ENCODE measurements around the gene DHCR24. TPM values are rescaled to one million over a fixed set of nuclear protein-coding genes. Genes with fewer than 3 reads are reported as not detected.
"Not testable (repeated sequence)": the region's sequence is repeated elsewhere in the genome, so short reads cannot be mapped to it uniquely, and the experiment has no call there.

The DHCR24 gene
- total and polyA plus RNA-seq, 3 experiments from 2014 or later, result 2.6 to 59.8 (median 54.6) TPM

DNA sequence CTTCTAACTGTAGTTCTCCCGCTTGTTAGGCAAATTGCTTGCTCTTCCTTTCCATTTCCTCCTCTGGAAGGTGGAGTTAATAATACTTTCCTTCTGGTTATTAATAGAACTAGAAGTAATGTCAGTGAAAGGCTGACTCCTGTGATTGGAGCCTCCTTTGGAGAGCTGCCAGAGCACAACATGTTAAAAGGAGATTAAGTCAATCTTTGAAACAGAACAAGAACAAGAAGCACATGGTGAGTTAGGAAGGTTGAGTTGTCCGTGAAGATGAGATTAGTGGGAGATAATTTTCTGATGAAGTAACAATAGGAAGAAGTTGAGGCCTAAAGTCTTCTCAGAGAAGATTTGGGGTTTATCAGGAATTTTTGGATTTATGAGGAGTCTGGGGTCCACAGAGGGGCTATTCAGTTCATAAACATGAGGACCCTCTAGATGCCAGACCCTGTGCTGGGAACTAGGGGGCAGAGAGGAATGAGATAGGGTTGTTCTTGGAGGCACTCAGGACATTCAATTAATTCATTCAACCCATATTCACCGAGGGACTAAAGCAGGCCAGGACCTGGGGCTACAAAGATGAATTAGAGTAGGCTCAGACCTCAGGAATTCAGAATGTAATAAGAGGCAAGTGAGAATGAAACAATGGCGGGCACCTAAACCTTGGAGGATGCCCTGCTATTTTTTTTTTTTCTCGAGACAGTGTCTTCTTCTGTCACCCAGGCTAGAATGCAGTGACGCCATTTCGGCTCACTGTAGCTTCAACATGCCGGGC lies 40.7 kb upstream of the DHCR24 start:
- DNase-seq, result no peak
- Mint-ChIP-seq H3K27ac (peak overlapping the region in 1 of 8 donors; percentile 22), H3K4me3 (no peak overlapping the region), H3K27me3 (peaks cover 7 to 26% of the 10 kb centered on the region in 2 donors), H3K4me1 (no peaks in the 10 kb centered on the region), H3K9me3 (peaks cover 0 to 4% (median 0%) of the 10 kb centered on the region in 5 donors), H3K36me3 (peaks cover 0 to 5% (median 0%) of the 10 kb centered on the region in 3 donors)
- Histone ChIP-seq H3K4me1 (ENCODE audit: insufficient read depth, low read length) (no peaks in the 10 kb centered on the region), H3K36me3 (ENCODE audit: insufficient read depth, low read length) (no peaks in the 10 kb centered on the region), H3K4me3 (ENCODE audit: low read length) (no peak overlapping the region), H3K27me3 (ENCODE audit: insufficient read depth, low read length, poor library complexity, severe bottlenecking) (no peaks in the 10 kb centered on the region), H3K27ac (ENCODE audit: low read depth, low read length) (no peak overlapping the region), H3K9me3 (ENCODE audit: low read length) (no peaks in the 10 kb centered on the region)
- ChIA-PET CTCF (no interaction called here), POLR2A (no interaction called here)

DNA sequence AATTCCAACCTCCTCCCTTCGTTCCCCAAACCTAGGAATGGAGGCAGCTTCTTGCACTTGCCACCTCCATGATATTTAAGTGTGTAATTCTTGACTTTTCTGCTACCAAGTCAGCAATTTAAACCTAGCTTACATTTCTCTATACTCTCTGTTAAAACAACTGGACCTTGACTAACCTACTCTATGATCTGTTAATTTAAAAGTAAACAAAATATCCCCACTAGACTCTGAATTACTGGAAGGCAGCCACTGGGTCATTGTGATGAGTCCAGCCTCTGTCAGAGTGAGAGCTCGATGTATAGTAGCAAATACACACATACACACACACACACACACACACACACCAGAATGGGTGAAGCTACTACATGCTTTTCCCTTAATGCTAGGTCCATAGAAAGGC lies 40.0 kb upstream of the DHCR24 start:
- ChIA-PET POLR2A (no interaction called here), CTCF (no interaction called here)
- no peak overlapping the region for H3K4me3 ChIP-seq (ENCODE audit: low read length)
- no peaks in the 10 kb centered on the region for H3K4me1 Mint-ChIP-seq
- peaks cover 0 to 4% (median 0%) of the 10 kb centered on the region in 5 donors for H3K9me3 Mint-ChIP-seq
- H3K27ac ChIP-seq (ENCODE audit: low read depth, low read length), result no peak overlapping the region
- H3K36me3 Mint-ChIP-seq, result peaks cover 0 to 5% (median 0%) of the 10 kb centered on the region in 3 donors
- no peaks in the 10 kb centered on the region for H3K27me3 ChIP-seq (ENCODE audit: insufficient read depth, low read length, poor library complexity, severe bottlenecking)
- H3K36me3 ChIP-seq (ENCODE audit: insufficient read depth, low read length), result no peaks in the 10 kb centered on the region
- H3K4me3 Mint-ChIP-seq, result no peak overlapping the region
- H3K27me3 Mint-ChIP-seq, result peaks cover 7 to 30% of the 10 kb centered on the region in 2 donors
- no peaks in the 10 kb centered on the region for H3K4me1 ChIP-seq (ENCODE audit: insufficient read depth, low read length)
- H3K9me3 ChIP-seq (ENCODE audit: low read length), result no peaks in the 10 kb centered on the region
- no peak for DNase-seq
- H3K27ac Mint-ChIP-seq, result no peak overlapping the region

DNA sequence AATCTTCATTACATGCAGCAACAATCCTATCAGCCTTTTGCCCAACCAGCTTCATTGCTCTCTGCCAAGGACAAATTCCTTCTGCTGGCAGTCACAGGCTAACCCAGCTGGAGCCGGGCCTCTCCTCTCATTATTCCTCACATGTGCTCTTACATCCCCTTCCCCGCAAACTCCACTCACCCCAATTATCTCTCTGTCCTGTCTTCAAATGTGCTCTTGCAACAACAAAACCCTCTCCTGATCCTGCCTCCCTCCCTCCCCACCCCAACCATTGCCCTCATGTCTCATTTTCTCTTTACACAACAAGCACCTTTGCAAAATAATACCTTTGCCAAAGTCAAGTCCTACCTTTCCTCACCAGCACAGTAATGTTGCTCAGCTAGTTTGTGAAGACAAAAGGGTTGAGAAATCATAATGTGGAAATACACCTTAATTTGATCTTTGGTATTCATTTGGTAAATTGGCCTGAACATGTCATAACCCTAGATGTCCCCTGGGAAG lies 36.0 kb upstream of the DHCR24 start:
- Mint-ChIP-seq H3K9me3 (peaks cover 0 to 4% (median 0%) of the 10 kb centered on the region in 5 donors), H3K4me3 (no peak overlapping the region), H3K4me1 (no peaks in the 10 kb centered on the region), H3K36me3 (peaks cover 0 to 5% (median 0%) of the 10 kb centered on the region in 3 donors), H3K27me3 (peaks cover 7 to 36% of the 10 kb centered on the region in 2 donors), H3K27ac (no peak overlapping the region)
- H3K27me3 ChIP-seq (ENCODE audit: insufficient read depth, low read length, poor library complexity, severe bottlenecking), result no peaks in the 10 kb centered on the region
- ChIA-PET POLR2A (no interaction called here), CTCF (no interaction called here)
- no peak overlapping the region for H3K4me3 ChIP-seq (ENCODE audit: low read length)
- H3K4me1 ChIP-seq (ENCODE audit: insufficient read depth, low read length), result no peaks in the 10 kb centered on the region
- H3K9me3 ChIP-seq (ENCODE audit: low read length), result no peaks in the 10 kb centered on the region
- H3K36me3 ChIP-seq (ENCODE audit: insufficient read depth, low read length), result no peaks in the 10 kb centered on the region
- H3K27ac ChIP-seq (ENCODE audit: low read depth, low read length), result no peak overlapping the region
- no peak for DNase-seq

DNA sequence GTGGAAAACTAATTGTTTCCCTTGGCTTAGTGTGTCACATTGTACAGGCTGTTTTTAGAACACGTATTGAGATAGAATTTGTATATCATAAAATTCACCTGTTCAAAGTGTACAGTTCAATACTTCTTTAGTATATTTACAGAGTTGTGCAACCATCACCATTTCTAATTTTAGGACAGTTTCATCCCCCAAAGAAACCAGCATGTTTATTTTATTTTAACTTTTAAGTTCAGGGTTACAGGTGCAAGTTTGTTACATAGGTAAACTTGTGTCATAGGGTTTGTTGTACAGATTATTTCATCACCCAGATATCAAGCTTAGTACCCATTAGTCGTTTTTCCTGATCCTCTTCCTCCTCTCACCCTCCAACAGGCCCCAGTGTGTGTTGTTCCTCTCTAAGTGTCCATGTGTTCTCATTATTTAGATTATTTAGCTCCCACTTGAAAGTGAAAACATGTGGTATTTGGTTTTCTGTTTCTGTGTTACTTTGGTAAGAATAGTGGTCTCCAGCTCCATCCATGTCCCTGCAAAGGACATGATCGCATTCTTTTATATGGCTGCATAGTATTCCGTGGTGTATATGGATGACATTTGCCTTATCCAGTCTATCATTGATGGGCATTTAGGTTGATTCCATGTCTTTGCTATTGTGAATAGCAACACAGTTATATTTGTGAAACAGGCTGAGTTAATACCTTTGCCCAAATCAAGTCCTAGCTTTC lies 35.2 kb upstream of the DHCR24 start:
- Mint-ChIP-seq H3K9me3 (peaks cover 0 to 4% (median 0%) of the 10 kb centered on the region in 5 donors), H3K27ac (no peak overlapping the region), H3K36me3 (peaks cover 0 to 5% (median 0%) of the 10 kb centered on the region in 3 donors), H3K4me3 (no peak overlapping the region), H3K27me3 (peaks cover 7 to 36% of the 10 kb centered on the region in 2 donors), H3K4me1 (no peaks in the 10 kb centered on the region)
- CTCF ChIA-PET, result no interaction called here
- Histone ChIP-seq H3K27me3 (ENCODE audit: insufficient read depth, low read length, poor library complexity, severe bottlenecking) (no peaks in the 10 kb centered on the region), H3K4me1 (ENCODE audit: insufficient read depth, low read length) (no peaks in the 10 kb centered on the region), H3K4me3 (ENCODE audit: low read length) (no peak overlapping the region), H3K27ac (ENCODE audit: low read depth, low read length) (no peak overlapping the region), H3K9me3 (ENCODE audit: low read length) (no peaks in the 10 kb centered on the region), H3K36me3 (ENCODE audit: insufficient read depth, low read length) (no peaks in the 10 kb centered on the region)
- DNase-seq, result no peak
- POLR2A ChIA-PET, result no interaction called here

DNA sequence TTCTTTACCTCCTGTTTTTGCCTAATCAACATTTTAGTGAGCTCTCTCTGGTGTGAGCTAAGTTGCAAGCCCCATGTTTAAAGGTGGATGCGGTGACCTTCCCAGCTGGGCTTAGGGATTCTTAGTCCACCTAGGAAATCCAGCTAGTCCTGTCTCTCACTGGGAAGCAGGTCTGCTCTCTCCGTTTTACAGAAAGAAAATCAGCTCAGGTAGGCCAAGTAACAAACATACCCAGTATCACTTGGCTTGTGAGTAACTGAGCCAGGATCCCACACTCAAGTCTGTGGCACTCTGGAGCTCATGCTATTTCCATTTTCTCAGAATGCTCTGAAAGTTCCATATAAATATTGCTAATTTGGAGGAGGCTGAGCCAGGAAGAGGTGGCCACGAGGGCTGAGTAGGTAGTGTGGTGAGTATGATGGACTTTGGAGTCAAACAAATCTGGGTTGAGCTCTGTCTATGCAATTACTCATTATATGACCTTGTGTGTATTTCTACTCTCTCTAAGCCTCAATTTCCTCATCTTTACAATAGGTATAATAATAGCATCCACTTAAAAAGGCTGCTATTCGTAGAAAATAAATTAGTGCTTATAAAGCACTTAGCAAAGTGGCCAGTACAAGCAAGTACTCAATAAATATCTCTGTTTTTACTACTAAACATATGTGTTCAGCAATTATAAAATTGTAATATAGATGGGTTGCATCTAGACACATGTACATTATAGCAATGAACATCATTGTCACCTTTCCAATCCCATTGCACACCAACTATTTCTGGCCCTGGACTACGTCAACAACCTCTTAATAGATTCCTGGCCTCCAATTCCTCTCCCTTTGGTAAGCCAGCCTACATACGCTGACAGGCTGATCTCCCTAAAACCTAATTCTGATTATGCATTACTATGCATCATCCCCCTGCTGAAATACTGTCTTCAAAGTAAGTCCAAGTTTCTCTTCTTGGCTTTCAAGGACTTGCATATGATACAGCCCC lies 32.7 kb upstream of the DHCR24 start:
- Histone ChIP-seq H3K27me3 (ENCODE audit: insufficient read depth, low read length, poor library complexity, severe bottlenecking) (no peaks in the 10 kb centered on the region), H3K27ac (ENCODE audit: low read depth, low read length) (no peak overlapping the region), H3K36me3 (ENCODE audit: insufficient read depth, low read length) (no peaks in the 10 kb centered on the region), H3K9me3 (ENCODE audit: low read length) (no peaks in the 10 kb centered on the region), H3K4me1 (ENCODE audit: insufficient read depth, low read length) (no peaks in the 10 kb centered on the region), H3K4me3 (ENCODE audit: low read length) (no peak overlapping the region)
- Mint-ChIP-seq H3K27ac (no peak overlapping the region), H3K36me3 (peaks cover 0 to 5% (median 0%) of the 10 kb centered on the region in 3 donors), H3K27me3 (peaks cover 4 to 31% of the 10 kb centered on the region in 2 donors), H3K9me3 (peaks cover 0 to 4% (median 0%) of the 10 kb centered on the region in 5 donors), H3K4me1 (no peaks in the 10 kb centered on the region), H3K4me3 (no peak overlapping the region)
- CTCF ChIA-PET, result no interaction called here
- POLR2A ChIA-PET, result no interaction called here
- DNase-seq, result no peak

DNA sequence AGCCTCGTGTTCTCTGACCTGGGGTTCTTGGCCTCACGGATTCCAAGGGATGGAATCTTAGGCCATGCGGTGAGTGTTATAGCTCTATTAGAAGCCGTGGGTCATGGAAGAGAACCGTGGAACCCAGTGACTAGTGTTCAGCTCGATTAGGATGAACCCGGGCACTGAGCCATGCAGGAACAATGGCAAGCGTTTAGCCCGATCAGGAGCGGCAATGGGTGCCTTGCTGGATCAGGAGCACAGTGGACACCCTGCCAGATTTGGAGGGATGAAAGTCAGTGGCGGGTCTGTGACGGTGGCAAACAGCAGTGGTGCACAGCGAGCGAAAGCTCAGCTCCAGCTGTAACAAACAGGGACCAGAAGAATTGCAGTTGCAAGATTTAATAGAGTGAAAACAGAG lies 24.1 kb upstream of the DHCR24 start:
- H3K4me3 ChIP-seq (ENCODE audit: low read length); H3K36me3 ChIP-seq (ENCODE audit: insufficient read depth, low read length); H3K9me3 ChIP-seq (ENCODE audit: low read length); H3K36me3 Mint-ChIP-seq; H3K9me3 Mint-ChIP-seq; H3K27me3 ChIP-seq (ENCODE audit: insufficient read depth, low read length, poor library complexity, severe bottlenecking); CTCF ChIA-PET; H3K4me3 Mint-ChIP-seq; POLR2A ChIA-PET; H3K27ac ChIP-seq (ENCODE audit: low read depth, low read length); H3K27ac Mint-ChIP-seq; H3K27me3 Mint-ChIP-seq; H3K4me1 ChIP-seq (ENCODE audit: insufficient read depth, low read length); DNase-seq; H3K4me1 Mint-ChIP-seq: not testable (repeated sequence)

DNA sequence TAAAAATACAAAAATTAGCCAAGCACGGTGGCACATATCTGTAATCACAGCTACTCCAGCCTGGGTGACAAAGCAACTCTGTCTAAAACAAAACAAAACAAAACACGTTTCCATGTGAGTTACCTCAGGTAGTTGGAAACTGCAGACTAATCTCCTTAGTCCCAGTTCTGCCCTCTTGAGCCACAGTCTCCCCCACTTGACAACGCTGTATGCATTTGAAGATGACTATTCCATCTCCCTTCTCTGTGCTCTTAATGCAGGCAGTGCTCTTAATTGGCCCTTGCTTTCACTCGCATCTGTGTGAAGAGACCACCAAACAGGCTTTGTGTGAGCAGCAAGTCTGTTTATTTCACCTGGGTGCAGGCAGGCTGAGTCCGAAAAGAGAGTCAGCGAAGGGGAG lies 19.6 kb upstream of the DHCR24 start:
- no peaks in the 10 kb centered on the region for H3K27me3 ChIP-seq (ENCODE audit: insufficient read depth, low read length, poor library complexity, severe bottlenecking)
- Mint-ChIP-seq H3K4me1 (no peaks in the 10 kb centered on the region), H3K27ac (no peak overlapping the region), H3K4me3 (no peak overlapping the region), H3K9me3 (no peaks in the 10 kb centered on the region), H3K27me3 (peaks cover 9 to 20% of the 10 kb centered on the region in 2 donors), H3K36me3 (peaks cover 0 to 1% (median 0%) of the 10 kb centered on the region in 3 donors)
- no peak overlapping the region for H3K4me3 ChIP-seq (ENCODE audit: low read length)
- no peaks in the 10 kb centered on the region for H3K4me1 ChIP-seq (ENCODE audit: insufficient read depth, low read length)
- CTCF ChIA-PET, result no interaction called here
- no peak for DNase-seq
- no peak overlapping the region for H3K27ac ChIP-seq (ENCODE audit: low read depth, low read length)
- H3K9me3 ChIP-seq (ENCODE audit: low read length), result no peaks in the 10 kb centered on the region
- no peaks in the 10 kb centered on the region for H3K36me3 ChIP-seq (ENCODE audit: insufficient read depth, low read length)
- POLR2A ChIA-PET, result no interaction called here
